GM23338 (cell line): ENCODE results near the gene ZNF592. TPM values are rescaled to one million over a fixed set of nuclear protein-coding genes. Genes with fewer than 3 reads are reported as not detected.

Experiments used
- ATAC-seq: fragments of 200-7000 bp; cut with Tn5 transposase; 3 replicates; pipeline ENCODE4 v1.9.1; 2020
- DNase-seq: peaks from one replicate; pipeline ENCODE4 v3.0.0-alpha.2; 2015; ENCODE audit warnings: low spot score
- H2AFZ ChIP-seq: fragments of 200-600 bp; sonication (generic); 2 replicates; pipeline ENCODE4 v1.8.0; 2016; ENCODE audit warnings: antibody characterized with exemption, mild to moderate bottlenecking, moderate library complexity
- H3F3A ChIP-seq: fragments of 200-600 bp; sonication (generic); replicated peaks from 2 replicates; pipeline ENCODE4 v1.8.0; 2017; ENCODE audit warnings: antibody characterized with exemption, mixed run types, low read depth
- H3K27ac ChIP-seq: fragments of 200-600 bp; sonication (generic); 2 replicates; pipeline ENCODE4 v1.6.1; 2016; ENCODE audit warnings: low read depth
- H3K27me3 ChIP-seq: fragments of 200-600 bp; sonication (generic); 2 replicates; pipeline ENCODE4 v1.8.0; 2016; ENCODE audit warnings: mild to moderate bottlenecking, mixed run types, moderate library complexity; ENCODE audit not compliant: insufficient read depth
- H3K36me3 ChIP-seq: fragments of 200-600 bp; sonication (generic); 2 replicates; pipeline ENCODE4 v1.8.0; 2016; ENCODE audit warnings: mild to moderate bottlenecking; ENCODE audit not compliant: insufficient read depth
- H3K4me1 ChIP-seq: fragments of 200-600 bp; sonication (generic); 2 replicates; pipeline ENCODE4 v1.8.0; 2016; ENCODE audit warnings: mild to moderate bottlenecking, moderate library complexity; ENCODE audit not compliant: insufficient read depth
- H3K4me2 ChIP-seq: fragments of 200-600 bp; sonication (generic); 2 replicates; pipeline ENCODE4 v1.7.1; 2017; ENCODE audit warnings: mixed run types
- H3K4me3 ChIP-seq: fragments of 200-600 bp; sonication (generic); 2 replicates; pipeline ENCODE4 v1.6.1; 2016; ENCODE audit warnings: mixed run types
- H3K79me2 ChIP-seq: fragments of 200-600 bp; sonication (generic); replicated peaks from 2 replicates; pipeline ENCODE4 v1.8.0; 2017; ENCODE audit warnings: mild to moderate bottlenecking; ENCODE audit not compliant: insufficient read depth
- H3K9me2 ChIP-seq: fragments of 200-600 bp; sonication (generic); 2 replicates; pipeline ENCODE4 v1.8.0; 2017; ENCODE audit not compliant: insufficient read depth
- H4K20me1 ChIP-seq: fragments of 200-600 bp; sonication (generic); replicated peaks from 2 replicates; pipeline ENCODE4 v1.8.0; 2017; ENCODE audit warnings: mild to moderate bottlenecking; ENCODE audit not compliant: insufficient read depth
- H3K27ac Mint-ChIP-seq: 2 replicates; pipeline ENCODE4 v1.8.0; 2020; ENCODE audit warnings: inconsistent platforms, mild to moderate bottlenecking, moderate library complexity, mixed read lengths
- H3K27me3 Mint-ChIP-seq: 3 replicates; pipeline ENCODE4 v1.8.0; 2022; ENCODE audit warnings: low read depth, mild to moderate bottlenecking, moderate library complexity, mixed read lengths, inconsistent platforms; ENCODE audit not compliant: insufficient read depth, poor library complexity
- H3K36me3 Mint-ChIP-seq: 3 replicates; pipeline ENCODE4 v1.8.0; 2021; ENCODE audit warnings: low read depth, mild to moderate bottlenecking, inconsistent platforms, moderate library complexity, mixed read lengths
- H3K4me1 Mint-ChIP-seq: 3 replicates; pipeline ENCODE4 v1.8.0; 2020; ENCODE audit warnings: mild to moderate bottlenecking, inconsistent platforms, mixed read lengths
- H3K4me3 Mint-ChIP-seq: 3 replicates; pipeline ENCODE4 v1.8.0; 2021; ENCODE audit warnings: moderate library complexity, mild to moderate bottlenecking, inconsistent platforms, mixed read lengths
- H3K9me3 Mint-ChIP-seq: 3 replicates; pipeline ENCODE4 v1.8.0; 2020; ENCODE audit warnings: moderate library complexity, mild to moderate bottlenecking, inconsistent platforms, mixed read lengths
- CREB1 ChIP-seq: fragments of 250-450 bp; sonication (Bioruptor Pico); IDR thresholded peaks from 2 replicates; pipeline ENCODE4 v1.5.0; 2020; ENCODE audit warnings: low read depth, mild to moderate bottlenecking, moderate library complexity
- EZH2 ChIP-seq: fragments of 200-600 bp; sonication (generic); IDR thresholded peaks from one replicate; pipeline ENCODE4 v1.8.0; 2017; ENCODE audit warnings: antibody characterized with exemption, mild to moderate bottlenecking, low read depth; ENCODE audit not compliant: unreplicated experiment
- EZH2phosphoT487 ChIP-seq: fragments of 200-600 bp; sonication (generic); IDR thresholded peaks from one replicate; pipeline ENCODE4 v1.8.1; 2018; ENCODE audit warnings: antibody characterized with exemption; ENCODE audit not compliant: unreplicated experiment
- JUNB ChIP-seq: IDR thresholded peaks from one replicate; pipeline ENCODE4 v1.6.1; 2016; ENCODE audit warnings: antibody characterized with exemption; ENCODE audit not compliant: unreplicated experiment
- NANOG ChIP-seq: IDR thresholded peaks from 2 replicates; pipeline ENCODE4 v1.6.1; 2016; ENCODE audit warnings: antibody characterized with exemption, borderline replicate concordance
- POLR2AphosphoS5 ChIP-seq: IDR thresholded peaks from 2 replicates; pipeline ENCODE4 v1.6.1; 2016; ENCODE audit warnings: antibody characterized with exemption, low read depth
- STAT1 ChIP-seq: IDR thresholded peaks from one replicate; pipeline ENCODE4 v1.6.1; 2016; ENCODE audit warnings: antibody characterized with exemption; ENCODE audit not compliant: unreplicated experiment
- polyA plus RNA-seq: library from polyadenylated mRNA; unstranded; fragments of >200 nt; fragmentation: Nextera tagmentation; extraction: Ambion mirVana; gene quantifications from 2 replicates; pipeline ENCODE4 v1.2.1, GENCODE V29; 2016
- total RNA-seq: library from RNA; depleted of rRNA; stranded (reverse); fragments of >200 nt; shearing (Covaris generic); gene quantifications from 2 replicates; pipeline ENCODE4 v1.2.3, GENCODE V29; 2014
- TF ChIP-seq, protein P1 (sequence below): IDR thresholded peaks from one replicate; pipeline ENCODE4 v1.6.1; 2018; ENCODE audit warnings: antibody characterized with exemption; ENCODE audit not compliant: unreplicated experiment
- TF ChIP-seq, protein P2 (sequence below): fragments of 250-450 bp; sonication (Bioruptor Pico); IDR thresholded peaks from 2 replicates; pipeline ENCODE4 v1.5.0; 2020; ENCODE audit warnings: mild to moderate bottlenecking, moderate library complexity

Gene ZNF592
- total and polyA plus RNA-seq, 2 experiments from 2014 or later = 4.4 to 21.4 TPM

DNA sequence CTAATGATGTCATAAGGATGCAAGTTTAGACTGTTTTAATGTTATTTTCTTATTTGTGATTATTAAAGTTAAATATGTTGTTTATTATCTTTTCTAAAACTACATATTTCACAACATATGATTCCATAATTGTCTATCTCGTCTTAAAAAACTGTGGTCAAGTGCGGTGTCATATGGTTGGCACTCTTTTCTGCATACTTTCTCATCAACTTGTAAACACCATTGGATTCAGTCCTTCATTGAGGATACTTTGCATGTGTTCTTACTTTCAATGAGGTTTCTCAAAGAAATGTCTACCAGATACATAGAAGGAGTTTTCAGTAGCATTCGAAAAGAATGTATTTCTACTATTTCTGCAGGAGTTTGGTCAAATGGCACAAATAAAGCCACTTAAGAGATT, 46.8 kb downstream of the ZNF592 start:
- H3K4me1 Mint-ChIP-seq = no peaks in the 10 kb centered on the region
- H3K36me3 Mint-ChIP-seq = peaks cover 22% of the 10 kb centered on the region
- ATAC-seq = no peak
- TF ChIP-seq NANOG (no peak), STAT1 (no peak), EZH2 (no peak), POLR2AphosphoS5 (no peak), CREB1 (CRISPR knock-in tag) (no peak), EZH2phosphoT487 (no peak)
- TF ChIP-seq, protein P1, sequence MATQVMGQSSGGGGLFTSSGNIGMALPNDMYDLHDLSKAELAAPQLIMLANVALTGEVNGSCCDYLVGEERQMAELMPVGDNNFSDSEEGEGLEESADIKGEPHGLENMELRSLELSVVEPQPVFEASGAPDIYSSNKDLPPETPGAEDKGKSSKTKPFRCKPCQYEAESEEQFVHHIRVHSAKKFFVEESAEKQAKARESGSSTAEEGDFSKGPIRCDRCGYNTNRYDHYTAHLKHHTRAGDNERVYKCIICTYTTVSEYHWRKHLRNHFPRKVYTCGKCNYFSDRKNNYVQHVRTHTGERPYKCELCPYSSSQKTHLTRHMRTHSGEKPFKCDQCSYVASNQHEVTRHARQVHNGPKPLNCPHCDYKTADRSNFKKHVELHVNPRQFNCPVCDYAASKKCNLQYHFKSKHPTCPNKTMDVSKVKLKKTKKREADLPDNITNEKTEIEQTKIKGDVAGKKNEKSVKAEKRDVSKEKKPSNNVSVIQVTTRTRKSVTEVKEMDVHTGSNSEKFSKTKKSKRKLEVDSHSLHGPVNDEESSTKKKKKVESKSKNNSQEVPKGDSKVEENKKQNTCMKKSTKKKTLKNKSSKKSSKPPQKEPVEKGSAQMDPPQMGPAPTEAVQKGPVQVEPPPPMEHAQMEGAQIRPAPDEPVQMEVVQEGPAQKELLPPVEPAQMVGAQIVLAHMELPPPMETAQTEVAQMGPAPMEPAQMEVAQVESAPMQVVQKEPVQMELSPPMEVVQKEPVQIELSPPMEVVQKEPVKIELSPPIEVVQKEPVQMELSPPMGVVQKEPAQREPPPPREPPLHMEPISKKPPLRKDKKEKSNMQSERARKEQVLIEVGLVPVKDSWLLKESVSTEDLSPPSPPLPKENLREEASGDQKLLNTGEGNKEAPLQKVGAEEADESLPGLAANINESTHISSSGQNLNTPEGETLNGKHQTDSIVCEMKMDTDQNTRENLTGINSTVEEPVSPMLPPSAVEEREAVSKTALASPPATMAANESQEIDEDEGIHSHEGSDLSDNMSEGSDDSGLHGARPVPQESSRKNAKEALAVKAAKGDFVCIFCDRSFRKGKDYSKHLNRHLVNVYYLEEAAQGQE = no peak
- Histone ChIP-seq H4K20me1 (peaks cover 3% of the 10 kb centered on the region; the same call in 1 of the 2 replicates), H3K36me3 (peaks cover 10% of the 10 kb centered on the region; the same call in 1 of the 2 replicates), H3K4me3 (no peak overlapping the region), H3K4me2 (no peak overlapping the region), H3F3A (no peaks in the 10 kb centered on the region; the same call in 1 of the 2 replicates), H3K27me3 (no peaks in the 10 kb centered on the region), H3K4me1 (no peaks in the 10 kb centered on the region), H3K27ac (no peak overlapping the region), H2AFZ (no peak overlapping the region), H3K79me2 (no peaks in the 10 kb centered on the region), H3K9me2 (no peaks in the 10 kb centered on the region)
- H3K9me3 Mint-ChIP-seq = no peaks in the 10 kb centered on the region; the same call in 2 of the 3 replicates
- no peak for DNase-seq
- no peak overlapping the region for H3K27ac Mint-ChIP-seq
- H3K4me3 Mint-ChIP-seq = no peak overlapping the region
- H3K27me3 Mint-ChIP-seq = no peaks in the 10 kb centered on the region

DNA sequence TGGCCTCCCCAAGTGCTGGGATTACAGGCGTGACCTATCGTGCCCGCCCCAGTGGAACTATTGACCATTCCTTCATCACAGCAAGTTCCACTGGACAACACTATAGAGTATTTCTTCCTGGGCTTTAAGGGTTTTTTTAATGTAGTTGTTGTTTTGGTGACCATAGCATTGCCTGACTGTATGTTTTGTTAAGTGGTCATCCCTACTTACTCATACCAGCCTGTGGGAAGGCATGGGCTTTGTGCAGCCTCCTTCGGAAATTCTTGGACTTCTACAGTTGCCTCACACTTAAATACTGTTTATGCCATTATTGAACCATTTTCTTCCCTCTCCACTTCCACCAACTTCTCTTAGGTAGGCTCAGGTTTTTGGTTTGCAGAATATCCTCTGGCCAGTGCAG, 48.8 kb downstream of the ZNF592 start:
- H4K20me1 ChIP-seq = peaks cover 3% of the 10 kb centered on the region; the same call in 1 of the 2 replicates
- H3K4me2 ChIP-seq = no peak overlapping the region
- no peaks in the 10 kb centered on the region; the same call in 2 of the 3 replicates for H3K9me3 Mint-ChIP-seq
- no peaks in the 10 kb centered on the region for H3K4me1 ChIP-seq
- H3K79me2 ChIP-seq = no peaks in the 10 kb centered on the region
- H3K36me3 ChIP-seq = no peaks in the 10 kb centered on the region; the same call in 1 of the 2 replicates
- no peak overlapping the region for H3K4me3 Mint-ChIP-seq
- H3K27me3 ChIP-seq = no peaks in the 10 kb centered on the region
- no peak overlapping the region for H3K27ac ChIP-seq
- H3K4me3 ChIP-seq = no peak overlapping the region
- no peaks in the 10 kb centered on the region for H3K27me3 Mint-ChIP-seq
- peaks cover 22% of the 10 kb centered on the region for H3K36me3 Mint-ChIP-seq
- ATAC-seq (no peak), DNase-seq (no peak)
- H3F3A ChIP-seq = no peaks in the 10 kb centered on the region; the same call in 1 of the 2 replicates
- no peak overlapping the region for H2AFZ ChIP-seq
- peak overlapping the region; percentile 52; the same call in 1 of the 2 replicates for H3K27ac Mint-ChIP-seq
- no peaks in the 10 kb centered on the region for H3K4me1 Mint-ChIP-seq
- H3K9me2 ChIP-seq = no peaks in the 10 kb centered on the region
- no peak for TF ChIP-seq EZH2phosphoT487
- TF ChIP-seq JUNB = no peak
- TF ChIP-seq, protein P2, sequence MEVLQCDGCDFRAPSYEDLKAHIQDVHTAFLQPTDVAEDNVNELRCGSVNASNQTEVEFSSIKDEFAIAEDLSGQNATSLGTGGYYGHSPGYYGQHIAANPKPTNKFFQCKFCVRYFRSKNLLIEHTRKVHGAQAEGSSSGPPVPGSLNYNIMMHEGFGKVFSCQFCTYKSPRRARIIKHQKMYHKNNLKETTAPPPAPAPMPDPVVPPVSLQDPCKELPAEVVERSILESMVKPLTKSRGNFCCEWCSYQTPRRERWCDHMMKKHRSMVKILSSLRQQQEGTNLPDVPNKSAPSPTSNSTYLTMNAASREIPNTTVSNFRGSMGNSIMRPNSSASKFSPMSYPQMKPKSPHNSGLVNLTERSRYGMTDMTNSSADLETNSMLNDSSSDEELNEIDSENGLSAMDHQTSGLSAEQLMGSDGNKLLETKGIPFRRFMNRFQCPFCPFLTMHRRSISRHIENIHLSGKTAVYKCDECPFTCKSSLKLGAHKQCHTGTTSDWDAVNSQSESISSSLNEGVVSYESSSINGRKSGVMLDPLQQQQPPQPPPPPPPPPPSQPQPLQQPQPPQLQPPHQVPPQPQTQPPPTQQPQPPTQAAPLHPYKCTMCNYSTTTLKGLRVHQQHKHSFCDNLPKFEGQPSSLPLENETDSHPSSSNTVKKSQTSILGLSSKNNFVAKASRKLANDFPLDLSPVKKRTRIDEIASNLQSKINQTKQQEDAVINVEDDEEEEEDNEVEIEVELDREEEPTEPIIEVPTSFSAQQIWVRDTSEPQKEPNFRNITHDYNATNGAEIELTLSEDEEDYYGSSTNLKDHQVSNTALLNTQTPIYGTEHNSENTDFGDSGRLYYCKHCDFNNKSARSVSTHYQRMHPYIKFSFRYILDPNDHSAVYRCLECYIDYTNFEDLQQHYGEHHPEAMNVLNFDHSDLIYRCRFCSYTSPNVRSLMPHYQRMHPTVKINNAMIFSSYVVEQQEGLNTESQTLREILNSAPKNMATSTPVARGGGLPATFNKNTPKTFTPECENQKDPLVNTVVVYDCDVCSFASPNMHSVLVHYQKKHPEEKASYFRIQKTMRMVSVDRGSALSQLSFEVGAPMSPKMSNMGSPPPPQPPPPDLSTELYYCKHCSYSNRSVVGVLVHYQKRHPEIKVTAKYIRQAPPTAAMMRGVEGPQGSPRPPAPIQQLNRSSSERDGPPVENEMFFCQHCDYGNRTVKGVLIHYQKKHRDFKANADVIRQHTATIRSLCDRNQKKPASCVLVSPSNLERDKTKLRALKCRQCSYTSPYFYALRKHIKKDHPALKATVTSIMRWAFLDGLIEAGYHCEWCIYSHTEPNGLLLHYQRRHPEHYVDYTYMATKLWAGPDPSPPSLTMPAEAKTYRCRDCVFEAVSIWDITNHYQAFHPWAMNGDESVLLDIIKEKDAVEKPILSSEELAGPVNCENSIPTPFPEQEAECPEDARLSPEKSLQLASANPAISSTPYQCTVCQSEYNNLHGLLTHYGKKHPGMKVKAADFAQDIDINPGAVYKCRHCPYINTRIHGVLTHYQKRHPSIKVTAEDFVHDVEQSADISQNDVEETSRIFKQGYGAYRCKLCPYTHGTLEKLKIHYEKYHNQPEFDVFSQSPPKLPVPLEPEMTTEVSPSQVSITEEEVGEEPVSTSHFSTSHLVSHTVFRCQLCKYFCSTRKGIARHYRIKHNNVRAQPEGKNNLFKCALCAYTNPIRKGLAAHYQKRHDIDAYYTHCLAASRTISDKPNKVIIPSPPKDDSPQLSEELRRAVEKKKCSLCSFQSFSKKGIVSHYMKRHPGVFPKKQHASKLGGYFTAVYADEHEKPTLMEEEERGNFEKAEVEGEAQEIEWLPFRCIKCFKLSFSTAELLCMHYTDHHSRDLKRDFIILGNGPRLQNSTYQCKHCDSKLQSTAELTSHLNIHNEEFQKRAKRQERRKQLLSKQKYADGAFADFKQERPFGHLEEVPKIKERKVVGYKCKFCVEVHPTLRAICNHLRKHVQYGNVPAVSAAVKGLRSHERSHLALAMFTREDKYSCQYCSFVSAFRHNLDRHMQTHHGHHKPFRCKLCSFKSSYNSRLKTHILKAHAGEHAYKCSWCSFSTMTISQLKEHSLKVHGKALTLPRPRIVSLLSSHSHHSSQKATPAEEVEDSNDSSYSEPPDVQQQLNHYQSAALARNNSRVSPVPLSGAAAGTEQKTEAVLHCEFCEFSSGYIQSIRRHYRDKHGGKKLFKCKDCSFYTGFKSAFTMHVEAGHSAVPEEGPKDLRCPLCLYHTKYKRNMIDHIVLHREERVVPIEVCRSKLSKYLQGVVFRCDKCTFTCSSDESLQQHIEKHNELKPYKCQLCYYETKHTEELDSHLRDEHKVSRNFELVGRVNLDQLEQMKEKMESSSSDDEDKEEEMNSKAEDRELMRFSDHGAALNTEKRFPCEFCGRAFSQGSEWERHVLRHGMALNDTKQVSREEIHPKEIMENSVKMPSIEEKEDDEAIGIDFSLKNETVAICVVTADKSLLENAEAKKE (CRISPR knock-in tag) = no peak
- TF ChIP-seq, protein P1 = no peak
